ENCODE measurements around the gene SPTSSB.

- no peak for TF ChIP-seq GATA3 (IDR thresholded peaks at IDR 0.05; ENCODE audit: low read depth, low read length)
- no peak for TF ChIP-seq GATA2 (IDR thresholded peaks at IDR 0.05; ENCODE audit: low read depth, low read length)
These were observed 34.0 kb downstream of the SPTSSB start for GRCh38 chr3:161337311-161337710.
